HL-60 (cell line): ENCODE data around the gene ACO1.

Experiments
- DNase-seq, 2 experiments: peaks; one replicate each; pipeline ENCODE4 v3.0.0-alpha.2; 2010 to 2020; ENCODE audit warnings: low read depth in 1 of 2, low spot score in 1 of 2
- H3K27ac ChIP-seq: fragments of 250-450 bp; sonication (Bioruptor Pico); replicated peaks from 2 replicates; pipeline ENCODE4 v1.5.1; 2020; ENCODE audit warnings: mild to moderate bottlenecking, moderate library complexity
- H3K27me3 ChIP-seq: fragments of 250-450 bp; sonication (Bioruptor Pico); 2 replicates; pipeline ENCODE4 v1.5.1; 2021; ENCODE audit warnings: mild to moderate bottlenecking, moderate library complexity; ENCODE audit not compliant: insufficient read depth, poor library complexity, severe bottlenecking
- H3K4me3 ChIP-seq: replicated peaks from 2 replicates; pipeline ENCODE4 v1.5.1; 2011; ENCODE audit warnings: mild to moderate bottlenecking, control low read depth, low read length; ENCODE audit not compliant: insufficient read depth
- GABPA ChIP-seq: IDR thresholded peaks from 2 replicates; pipeline ENCODE4 v1.6.1; 2012; ENCODE audit warnings: low read depth
- POLR2AphosphoS5 ChIP-seq: IDR thresholded peaks from 2 replicates; pipeline ENCODE4 v1.6.1; 2012; ENCODE audit warnings: low read depth
- SPI1 ChIP-seq: IDR thresholded peaks from 2 replicates; pipeline ENCODE4 v1.6.1; 2012; ENCODE audit warnings: low read depth, mild to moderate bottlenecking, borderline replicate concordance
- TF ChIP-seq, protein P1 (sequence below): IDR thresholded peaks from one replicate; pipeline ENCODE4 v1.5.1; 2011; ENCODE audit warnings: low read length, control low read depth, inconsistent platforms; ENCODE audit not compliant: insufficient read depth
- TF ChIP-seq, protein P2 (sequence below): IDR thresholded peaks from 2 replicates; pipeline ENCODE4 v1.6.1; 2012; ENCODE audit warnings: low read depth; ENCODE audit not compliant: insufficient replicate concordance

The ACO1 gene

DNA sequence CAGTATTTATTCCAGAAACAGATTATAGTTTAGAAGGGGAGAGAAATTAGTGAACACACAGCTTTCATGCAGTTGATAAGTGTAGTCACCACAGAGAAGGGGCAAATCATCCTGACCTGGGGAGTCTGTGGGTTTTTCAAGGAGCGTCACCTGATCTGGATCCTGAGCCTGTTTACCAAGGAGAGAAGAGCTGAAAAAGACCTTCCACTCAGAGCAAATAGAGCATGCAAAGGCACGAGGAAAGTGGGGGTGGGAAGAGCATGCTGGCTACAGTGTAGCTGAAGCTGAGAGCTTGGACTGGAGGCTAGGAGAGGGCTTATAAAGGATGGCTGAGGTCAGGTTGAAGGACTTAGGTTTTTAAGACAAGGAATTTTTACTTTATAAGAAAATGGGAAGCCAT is 30.4 kb downstream of the ACO1 start:
- no peak for DNase-seq
- H3K27ac ChIP-seq = no peak overlapping the region
- H3K27me3 ChIP-seq = no peaks in the 10 kb centered on the region
- TF ChIP-seq GABPA (no peak), SPI1 (no peak)
- no peak overlapping the region for H3K4me3 ChIP-seq

DNA sequence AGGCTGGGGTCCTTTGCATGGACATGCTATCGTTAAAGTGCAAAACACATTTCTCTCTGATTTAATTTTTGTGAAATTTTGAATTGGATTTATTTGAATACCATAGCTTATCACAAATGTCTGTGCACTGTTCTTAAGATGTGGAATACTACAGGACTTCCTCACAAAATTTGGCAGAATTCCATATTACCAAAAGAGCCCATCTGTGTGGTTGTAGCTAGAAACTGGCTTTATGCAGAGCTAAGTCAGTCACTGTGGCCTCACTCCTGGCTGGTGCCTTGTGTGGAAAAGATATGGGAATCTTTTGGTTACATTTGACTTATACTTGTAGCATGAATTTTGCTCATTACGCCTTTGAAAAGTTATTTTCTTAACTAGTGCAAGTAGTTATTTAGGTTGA is 35.5 kb downstream of the ACO1 start:
- no peak overlapping the region for H3K4me3 ChIP-seq
- no peak for DNase-seq
- no peak overlapping the region for H3K27ac ChIP-seq
- H3K27me3 ChIP-seq = no peaks in the 10 kb centered on the region
- TF ChIP-seq, protein P1, sequence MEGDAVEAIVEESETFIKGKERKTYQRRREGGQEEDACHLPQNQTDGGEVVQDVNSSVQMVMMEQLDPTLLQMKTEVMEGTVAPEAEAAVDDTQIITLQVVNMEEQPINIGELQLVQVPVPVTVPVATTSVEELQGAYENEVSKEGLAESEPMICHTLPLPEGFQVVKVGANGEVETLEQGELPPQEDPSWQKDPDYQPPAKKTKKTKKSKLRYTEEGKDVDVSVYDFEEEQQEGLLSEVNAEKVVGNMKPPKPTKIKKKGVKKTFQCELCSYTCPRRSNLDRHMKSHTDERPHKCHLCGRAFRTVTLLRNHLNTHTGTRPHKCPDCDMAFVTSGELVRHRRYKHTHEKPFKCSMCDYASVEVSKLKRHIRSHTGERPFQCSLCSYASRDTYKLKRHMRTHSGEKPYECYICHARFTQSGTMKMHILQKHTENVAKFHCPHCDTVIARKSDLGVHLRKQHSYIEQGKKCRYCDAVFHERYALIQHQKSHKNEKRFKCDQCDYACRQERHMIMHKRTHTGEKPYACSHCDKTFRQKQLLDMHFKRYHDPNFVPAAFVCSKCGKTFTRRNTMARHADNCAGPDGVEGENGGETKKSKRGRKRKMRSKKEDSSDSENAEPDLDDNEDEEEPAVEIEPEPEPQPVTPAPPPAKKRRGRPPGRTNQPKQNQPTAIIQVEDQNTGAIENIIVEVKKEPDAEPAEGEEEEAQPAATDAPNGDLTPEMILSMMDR = no peak
- TF ChIP-seq POLR2AphosphoS5 = no peak
- no peak for TF ChIP-seq SPI1
- TF ChIP-seq, protein P2, sequence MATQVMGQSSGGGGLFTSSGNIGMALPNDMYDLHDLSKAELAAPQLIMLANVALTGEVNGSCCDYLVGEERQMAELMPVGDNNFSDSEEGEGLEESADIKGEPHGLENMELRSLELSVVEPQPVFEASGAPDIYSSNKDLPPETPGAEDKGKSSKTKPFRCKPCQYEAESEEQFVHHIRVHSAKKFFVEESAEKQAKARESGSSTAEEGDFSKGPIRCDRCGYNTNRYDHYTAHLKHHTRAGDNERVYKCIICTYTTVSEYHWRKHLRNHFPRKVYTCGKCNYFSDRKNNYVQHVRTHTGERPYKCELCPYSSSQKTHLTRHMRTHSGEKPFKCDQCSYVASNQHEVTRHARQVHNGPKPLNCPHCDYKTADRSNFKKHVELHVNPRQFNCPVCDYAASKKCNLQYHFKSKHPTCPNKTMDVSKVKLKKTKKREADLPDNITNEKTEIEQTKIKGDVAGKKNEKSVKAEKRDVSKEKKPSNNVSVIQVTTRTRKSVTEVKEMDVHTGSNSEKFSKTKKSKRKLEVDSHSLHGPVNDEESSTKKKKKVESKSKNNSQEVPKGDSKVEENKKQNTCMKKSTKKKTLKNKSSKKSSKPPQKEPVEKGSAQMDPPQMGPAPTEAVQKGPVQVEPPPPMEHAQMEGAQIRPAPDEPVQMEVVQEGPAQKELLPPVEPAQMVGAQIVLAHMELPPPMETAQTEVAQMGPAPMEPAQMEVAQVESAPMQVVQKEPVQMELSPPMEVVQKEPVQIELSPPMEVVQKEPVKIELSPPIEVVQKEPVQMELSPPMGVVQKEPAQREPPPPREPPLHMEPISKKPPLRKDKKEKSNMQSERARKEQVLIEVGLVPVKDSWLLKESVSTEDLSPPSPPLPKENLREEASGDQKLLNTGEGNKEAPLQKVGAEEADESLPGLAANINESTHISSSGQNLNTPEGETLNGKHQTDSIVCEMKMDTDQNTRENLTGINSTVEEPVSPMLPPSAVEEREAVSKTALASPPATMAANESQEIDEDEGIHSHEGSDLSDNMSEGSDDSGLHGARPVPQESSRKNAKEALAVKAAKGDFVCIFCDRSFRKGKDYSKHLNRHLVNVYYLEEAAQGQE = no peak
- no peak for TF ChIP-seq GABPA

DNA sequence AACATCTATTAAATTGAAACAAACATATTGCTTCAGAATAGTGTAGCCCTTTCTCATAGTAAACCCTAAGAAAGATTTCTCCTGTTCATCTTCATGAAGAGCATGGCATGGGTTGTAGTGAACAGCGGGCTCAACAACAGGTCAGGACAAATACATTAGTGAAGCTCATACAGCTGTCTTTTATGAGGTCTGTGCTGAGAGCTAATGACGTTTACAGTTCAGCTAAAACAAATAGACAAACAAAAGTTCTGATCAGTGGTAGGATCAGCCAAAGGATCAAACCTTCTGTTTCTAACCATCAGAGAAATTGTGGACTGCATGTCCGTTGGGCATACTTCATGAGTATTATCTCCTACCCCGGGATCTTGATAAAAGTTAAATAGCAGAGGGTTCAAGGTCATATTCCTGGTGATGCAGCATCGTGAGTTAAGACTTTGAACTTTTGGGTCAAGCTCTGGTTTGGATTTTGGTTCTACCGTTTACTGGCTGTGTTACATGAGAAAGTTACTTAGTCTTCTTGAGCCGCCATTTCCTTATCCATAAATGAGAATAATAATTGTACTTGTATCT is 37.9 kb downstream of the ACO1 start:
- no peak overlapping the region for H3K4me3 ChIP-seq
- H3K27ac ChIP-seq = no peak overlapping the region
- no peaks in the 10 kb centered on the region for H3K27me3 ChIP-seq
- TF ChIP-seq, protein P1 = no peak
- TF ChIP-seq POLR2AphosphoS5 (no peak), GABPA (no peak), SPI1 (no peak)
- TF ChIP-seq, protein P2 = no peak
- no peak for DNase-seq

DNA sequence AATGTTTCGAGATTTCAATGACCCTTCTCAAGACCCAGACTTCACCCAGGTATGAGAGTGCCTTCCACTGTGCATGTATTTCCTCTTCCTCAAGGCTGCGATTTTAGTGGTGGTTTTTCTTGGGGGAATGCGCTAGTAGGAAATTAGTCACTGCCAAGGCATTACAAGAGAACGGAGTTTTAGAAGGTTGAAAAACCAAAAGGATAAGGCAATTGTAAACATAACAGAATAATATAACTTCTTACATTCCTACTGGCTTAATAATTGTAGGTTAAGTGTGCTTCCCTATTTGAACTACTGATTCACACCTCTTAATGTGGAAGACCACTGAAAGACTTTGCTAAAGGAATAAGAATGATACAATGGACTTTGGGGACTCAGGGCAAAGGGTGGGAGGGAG is 38.9 kb downstream of the ACO1 start:
- TF ChIP-seq SPI1 = no peak
- TF ChIP-seq, protein P1 = no peak
- no peak for TF ChIP-seq GABPA
- no peak for TF ChIP-seq POLR2AphosphoS5
- Histone ChIP-seq H3K27me3 (no peaks in the 10 kb centered on the region), H3K27ac (no peak overlapping the region), H3K4me3 (no peak overlapping the region)
- DNase-seq = no peak
